ENCODE results near the gene ADGRV1.

DNA sequence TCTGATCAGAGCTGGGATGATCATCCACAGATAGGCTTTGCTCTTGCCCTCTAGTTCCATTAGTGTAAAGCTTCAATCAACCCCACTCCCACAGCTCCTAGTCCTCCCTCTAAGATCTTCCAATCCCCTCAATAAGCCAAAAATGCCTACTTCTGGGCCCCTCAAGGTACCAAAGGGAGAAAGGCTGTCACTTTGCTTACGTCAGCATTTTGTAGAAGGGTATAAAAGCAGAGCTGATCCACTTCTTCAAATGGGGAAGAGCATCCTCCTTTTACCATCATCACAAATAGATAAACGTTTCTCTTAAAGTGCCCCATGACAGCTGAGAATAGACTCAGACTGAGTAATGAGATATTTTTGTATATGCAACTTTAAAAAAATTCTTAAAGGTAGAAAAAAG, 13.1 kb upstream of the ADGRV1 start:
- TF ChIP-seq, protein P1, sequence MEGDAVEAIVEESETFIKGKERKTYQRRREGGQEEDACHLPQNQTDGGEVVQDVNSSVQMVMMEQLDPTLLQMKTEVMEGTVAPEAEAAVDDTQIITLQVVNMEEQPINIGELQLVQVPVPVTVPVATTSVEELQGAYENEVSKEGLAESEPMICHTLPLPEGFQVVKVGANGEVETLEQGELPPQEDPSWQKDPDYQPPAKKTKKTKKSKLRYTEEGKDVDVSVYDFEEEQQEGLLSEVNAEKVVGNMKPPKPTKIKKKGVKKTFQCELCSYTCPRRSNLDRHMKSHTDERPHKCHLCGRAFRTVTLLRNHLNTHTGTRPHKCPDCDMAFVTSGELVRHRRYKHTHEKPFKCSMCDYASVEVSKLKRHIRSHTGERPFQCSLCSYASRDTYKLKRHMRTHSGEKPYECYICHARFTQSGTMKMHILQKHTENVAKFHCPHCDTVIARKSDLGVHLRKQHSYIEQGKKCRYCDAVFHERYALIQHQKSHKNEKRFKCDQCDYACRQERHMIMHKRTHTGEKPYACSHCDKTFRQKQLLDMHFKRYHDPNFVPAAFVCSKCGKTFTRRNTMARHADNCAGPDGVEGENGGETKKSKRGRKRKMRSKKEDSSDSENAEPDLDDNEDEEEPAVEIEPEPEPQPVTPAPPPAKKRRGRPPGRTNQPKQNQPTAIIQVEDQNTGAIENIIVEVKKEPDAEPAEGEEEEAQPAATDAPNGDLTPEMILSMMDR (IDR thresholded peaks at IDR 0.05; ENCODE audit: poor library complexity, severe bottlenecking) = no peak
- no peak for TF ChIP-seq EZH2 (IDR thresholded peaks at IDR 0.05; ENCODE audit: borderline replicate concordance, insufficient read depth, low read length, poor library complexity, severe bottlenecking)
- no peak for TF ChIP-seq REST (IDR thresholded peaks at IDR 0.05; ENCODE audit: borderline replicate concordance)

Data from neural cell (in vitro differentiated cells).